ENCODE measurements around the gene DDIT3. TPM values are rescaled to one million over a fixed set of nuclear protein-coding genes. Genes with fewer than 3 reads are reported as not detected.

Gene DDIT3
- total and polyA plus RNA-seq, 2 of the 8 experiments (the other 6 are each of a cell fraction or from before 2014, with no cell fraction given): 4.9 to 5.7 TPM

GRCh38 chr12:57527184-57527583, 6.9 kb upstream of the DDIT3 start (continued):
- TF ChIP-seq KDM4A (IDR thresholded peaks at IDR 0.05; ENCODE audit: low read depth, low read length, severe bottlenecking) (no peak), SAP30 (IDR thresholded peaks at IDR 0.05; ENCODE audit: insufficient read depth, insufficient replicate concordance, low read length) (no peak), MAX (IDR thresholded peaks at IDR 0.05) (no peak), HDAC2 (IDR thresholded peaks at IDR 0.05; ENCODE audit: borderline replicate concordance in 1 of 2, low read depth in 2 of 2, low read length in 2 of 2) (no peak), HDAC6 (IDR thresholded peaks at IDR 0.05; ENCODE audit: low read depth, low read length) (no peak), BCL11A (IDR thresholded peaks at IDR 0.05; ENCODE audit: low read depth in 2 of 2, low read length in 2 of 2) (no peak), EGR1 (IDR thresholded peaks at IDR 0.05; ENCODE audit: borderline replicate concordance, low read depth, low read length) (no peak), E2F6 (IDR thresholded peaks at IDR 0.05) (no peak)

Data from H1 (cell line).